Common myeloid progenitor, CD34-positive (primary cell): Measurements from ENCODE around the gene ABCD1.

Experiments
- CTCF ChIA-PET: fragments of 350-600 bp; sonication (Branson Sonifier 250); formaldehyde crosslinking; loops from one replicate; lab custom pipeline; 2021; ENCODE audit warnings: antibody characterized with exemption; lab: Charles Lee
- POLR2A ChIA-PET: fragments of 350-600 bp; sonication (Branson Sonifier 250); formaldehyde crosslinking; loops from one replicate; lab custom pipeline; 2021; ENCODE audit warnings: antibody characterized with exemption; lab: Charles Lee
- DNase-seq, 3 donors: peaks; one replicate each; pipeline versions ENCODE4 v3.0.0 to v3.0.0-alpha.2; 2013
- H3K27ac ChIP-seq, 2 experiments: 1 replicate in 1 of 2; 2 replicates in 1 of 2; pipeline ENCODE4 v1.7.0; 2013; ENCODE audit warnings: inconsistent platforms in 2 of 2, low read length in 2 of 2, mild to moderate bottlenecking in 2 of 2, low read depth in 1 of 2, moderate library complexity in 1 of 2; ENCODE audit not compliant: severe bottlenecking in 2 of 2, insufficient read depth in 1 of 2, poor library complexity in 1 of 2
- H3K27me3 ChIP-seq, 5 experiments: replicated peaks in 2 of 5; 1 replicate in 3 of 5; 2 replicates in 2 of 5; pipeline versions ENCODE4 v1.6.1 to v1.7.0; 2013; ENCODE audit warnings: low read length in 4 of 5, mild to moderate bottlenecking in 2 of 5, moderate library complexity in 2 of 5, inconsistent platforms in 1 of 5; ENCODE audit not compliant: insufficient read depth in 5 of 5, control insufficient read depth in 4 of 5
- H3K36me3 ChIP-seq, 4 experiments: 1 replicate in 2 of 4; 2 replicates in 2 of 4; pipeline versions ENCODE4 v1.6.1 to v1.7.0; 2013; ENCODE audit warnings: low read length in 3 of 4, control low read depth in 1 of 4, mild to moderate bottlenecking in 1 of 4; ENCODE audit not compliant: control insufficient read depth in 4 of 4, insufficient read depth in 4 of 4
- H3K4me1 ChIP-seq, 4 experiments: 1 replicate in 3 of 4; 2 replicates in 1 of 4; pipeline versions ENCODE4 v1.6.1 to v1.7.1; 2013; ENCODE audit warnings: low read length in 3 of 4, mild to moderate bottlenecking in 3 of 4, control low read depth in 1 of 4, inconsistent platforms in 1 of 4, moderate library complexity in 1 of 4; ENCODE audit not compliant: control insufficient read depth in 4 of 4, insufficient read depth in 4 of 4; ENCODE audit errors: control extremely low read depth in 1 of 4
- H3K4me3 ChIP-seq, 7 experiments: 1 replicate in 4 of 7; 2 replicates in 3 of 7; pipeline versions ENCODE4 v1.5.1 to v1.7.0; 2013; ENCODE audit warnings: mild to moderate bottlenecking in 7 of 7, low read length in 6 of 7, moderate library complexity in 6 of 7, inconsistent platforms in 2 of 7, low read depth in 2 of 7, control low read depth in 1 of 7; ENCODE audit not compliant: insufficient read depth in 4 of 7, control insufficient read depth in 1 of 7; ENCODE audit errors: extremely low read depth in 1 of 7
- H3K9me3 ChIP-seq, 5 experiments: 1 replicate in 4 of 5; 2 replicates in 1 of 5; pipeline versions ENCODE4 v1.6.1 to v1.7.1; 2013; ENCODE audit warnings: low read length in 4 of 5, mild to moderate bottlenecking in 2 of 5, inconsistent platforms in 1 of 5, low read depth in 1 of 5, moderate library complexity in 1 of 5; ENCODE audit not compliant: control insufficient read depth in 4 of 5, insufficient read depth in 2 of 5; ENCODE audit errors: control extremely low read depth in 1 of 5
- WGBS: methylation state at CpG from one replicate; pipeline ENCODE4 v1.1.5; 2013; ENCODE audit not compliant: insufficient coverage; 5-methylcytosine and 5-hydroxymethylcytosine counted together

Gene ABCD1

GRCh38 chrX:153686711-153687110 is 37.9 kb upstream of the ABCD1 start:
- WGBS = 69% methylated on average over 6 of the region's 9 CpGs
- H3K27me3 ChIP-seq = peaks cover 0 to 68% (median 0%) of the 10 kb centered on the region in 5 experiments
- H3K36me3 ChIP-seq = no peaks in the 10 kb centered on the region
- peaks cover 0 to 12% (median 0%) of the 10 kb centered on the region in 5 experiments for H3K9me3 ChIP-seq
- H3K4me1 ChIP-seq = peaks cover 0 to 3% (median 0%) of the 10 kb centered on the region in 4 experiments
- no peak for DNase-seq
- ChIA-PET POLR2A (no interaction called here), CTCF (interaction anchor here (1.0 to 1.3 kb wide), 2 partner anchors 15 to 19 kb away, joined by 3 to 5 read pairs; no protein-coding TSS in a partner anchor)
- peak overlapping the region in 1 of 2 experiments; percentile 43 for H3K27ac ChIP-seq
- no peak overlapping the region for H3K4me3 ChIP-seq

- CTCF ChIA-PET = interaction anchor here (1.0 to 1.3 kb wide), 2 partner anchors 16 to 19 kb away, joined by 3 to 5 read pairs; no protein-coding TSS in a partner anchor
- H3K4me3 ChIP-seq = peak within 1 kb of the TSS in 3 of 7 experiments; percentile 19 to 58 (median 43)
These were observed 37.3 kb upstream of the ABCD1 start, which contains the start of gene SLC6A8 for GRCh38 chrX:153687121-153688039. SLC6A8 (plus strand) TSS chrX:153687926; CDS start chrX:153688575, 649 bp downstream.

DNA sequence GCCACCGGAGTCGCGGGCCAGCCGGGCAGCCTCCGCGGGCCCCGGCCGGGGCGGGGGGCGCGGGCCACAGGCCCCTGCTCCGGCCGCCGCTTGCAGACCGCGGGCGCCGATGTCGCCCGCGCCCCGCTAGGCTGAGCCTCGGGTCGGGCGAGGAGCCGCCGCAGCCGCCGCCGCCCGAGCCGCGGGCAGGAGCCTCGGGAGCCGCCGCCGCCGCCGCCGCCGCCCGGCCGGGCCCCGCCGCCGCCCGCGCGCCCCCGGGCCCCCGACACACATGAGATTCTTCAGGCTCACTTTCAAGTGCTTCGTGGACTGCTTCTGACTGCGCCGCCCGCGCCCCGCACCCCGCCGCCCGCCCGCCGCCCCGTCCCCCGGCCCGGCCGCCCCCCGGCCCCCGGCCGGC is 36.6 kb upstream of the ABCD1 start:
- CTCF ChIA-PET = no interaction called here
- no peak overlapping the region for H3K27ac ChIP-seq

More at GRCh38 chrX:153687121-153688039, 37.3 kb upstream of the ABCD1 start, which contains the start of gene SLC6A8:
- 36% methylated on average over 30 of the region's 66 CpGs for WGBS
- POLR2A ChIA-PET = no interaction called here
- peak within 1 kb of the TSS in 1 of 2 experiments; percentile 49 for H3K27ac ChIP-seq
- peaks cover 0 to 3% (median 0%) of the 10 kb centered on the region in 4 experiments for H3K4me1 ChIP-seq
- DNase-seq = peak in 2 of 3 donors; percentile 44 to 56
- H3K9me3 ChIP-seq = peaks cover 0 to 12% (median 0%) of the 10 kb centered on the region in 5 experiments
- no peaks in the 10 kb centered on the region for H3K36me3 ChIP-seq
- peaks cover 0 to 73% (median 0%) of the 10 kb centered on the region in 5 experiments for H3K27me3 ChIP-seq

DNA sequence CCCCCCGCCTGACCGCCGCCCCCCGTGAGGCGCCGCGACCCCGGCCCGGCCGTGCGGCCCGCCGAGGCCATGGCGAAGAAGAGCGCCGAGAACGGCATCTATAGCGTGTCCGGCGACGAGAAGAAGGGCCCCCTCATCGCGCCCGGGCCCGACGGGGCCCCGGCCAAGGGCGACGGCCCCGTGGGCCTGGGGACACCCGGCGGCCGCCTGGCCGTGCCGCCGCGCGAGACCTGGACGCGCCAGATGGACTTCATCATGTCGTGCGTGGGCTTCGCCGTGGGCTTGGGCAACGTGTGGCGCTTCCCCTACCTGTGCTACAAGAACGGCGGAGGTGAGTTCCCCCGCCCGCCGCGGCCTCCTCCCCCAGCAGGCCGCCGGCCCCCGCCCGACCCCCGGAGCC is 36.1 kb upstream of the ABCD1 start:
- peak overlapping the region in 1 of 2 experiments; percentile 49 for H3K27ac ChIP-seq
- peaks cover 0 to 68% (median 0%) of the 10 kb centered on the region in 5 experiments for H3K27me3 ChIP-seq
- POLR2A ChIA-PET = no interaction called here
- peaks cover 0 to 9% (median 0%) of the 10 kb centered on the region in 5 experiments for H3K9me3 ChIP-seq
- no peaks in the 10 kb centered on the region for H3K36me3 ChIP-seq
- H3K4me1 ChIP-seq = peaks cover 0 to 3% (median 0%) of the 10 kb centered on the region in 4 experiments
- H3K4me3 ChIP-seq = peak overlapping the region in 2 of 7 experiments; percentile 40 to 54
- CTCF ChIA-PET = no interaction called here
- no peak for DNase-seq
- 40% methylated on average over 40 of the region's 57 CpGs for WGBS

More for the DNA sequence above, 36.6 kb upstream of the ABCD1 start:
- H3K4me1 ChIP-seq = peaks cover 0 to 3% (median 0%) of the 10 kb centered on the region in 4 experiments
- no peak for DNase-seq
- POLR2A ChIA-PET = no interaction called here
- peaks cover 0 to 71% (median 0%) of the 10 kb centered on the region in 5 experiments for H3K27me3 ChIP-seq
- 34% methylated on average over 42 of the region's 69 CpGs for WGBS
- H3K4me3 ChIP-seq = no peak overlapping the region
- peaks cover 0 to 12% (median 0%) of the 10 kb centered on the region in 5 experiments for H3K9me3 ChIP-seq
- no peaks in the 10 kb centered on the region for H3K36me3 ChIP-seq

DNA sequence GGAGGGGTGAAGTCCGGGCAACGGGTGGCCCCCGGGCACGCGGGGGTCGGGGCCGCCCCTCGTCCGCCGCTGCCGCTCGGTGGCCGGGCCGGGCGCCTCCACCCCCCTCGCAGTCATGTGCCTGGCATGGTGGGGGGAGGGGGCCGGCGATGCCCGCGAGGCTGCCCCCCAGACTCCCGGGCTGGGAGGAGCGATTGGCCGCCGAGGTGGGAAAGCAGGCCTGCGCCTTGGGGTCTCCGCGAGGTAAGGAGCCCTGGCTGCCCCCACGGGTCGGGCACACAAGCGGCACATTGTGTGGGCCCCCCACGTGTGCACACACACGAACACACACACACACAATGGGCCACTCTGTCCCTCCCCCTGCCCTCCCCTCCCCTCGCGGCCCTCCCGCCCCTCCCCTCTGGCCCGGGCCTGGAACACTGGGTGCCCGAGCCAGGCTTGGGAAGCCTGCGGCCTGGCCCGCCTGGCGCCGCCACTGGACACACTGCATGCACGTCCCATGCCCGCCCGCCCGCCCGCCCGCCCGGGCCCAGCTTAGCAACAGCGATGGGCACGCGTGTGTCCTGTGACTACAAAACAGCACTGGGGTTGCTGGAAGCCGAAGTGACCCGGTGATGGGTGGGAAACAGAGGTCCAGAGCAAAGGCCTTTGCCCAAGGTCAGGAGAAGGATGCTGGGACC is 35.6 kb upstream of the ABCD1 start:
- peaks cover 0 to 5% (median 0%) of the 10 kb centered on the region in 5 experiments for H3K9me3 ChIP-seq
- H3K36me3 ChIP-seq = no peaks in the 10 kb centered on the region
- ChIA-PET POLR2A (no interaction called here), CTCF (no interaction called here)
- DNase-seq = no peak
- no peak overlapping the region for H3K27ac ChIP-seq
- H3K27me3 ChIP-seq = peaks cover 0 to 62% (median 0%) of the 10 kb centered on the region in 5 experiments
- no peak overlapping the region for H3K4me3 ChIP-seq
- WGBS = 47% methylated on average over 38 of the region's 53 CpGs
- H3K4me1 ChIP-seq = peaks cover 0 to 3% (median 0%) of the 10 kb centered on the region in 4 experiments

GRCh38 chrX:153689654-153690465 is 34.8 kb upstream of the ABCD1 start:
- Histone ChIP-seq H3K36me3 (no peaks in the 10 kb centered on the region), H3K27me3 (peaks cover 0 to 55% (median 0%) of the 10 kb centered on the region in 5 experiments), H3K4me1 (peaks cover 0 to 3% (median 0%) of the 10 kb centered on the region in 4 experiments), H3K4me3 (no peak overlapping the region), H3K27ac (no peak overlapping the region), H3K9me3 (no peaks in the 10 kb centered on the region)
- DNase-seq = peak in 1 of 3 donors; percentile 17
- ChIA-PET CTCF (no interaction called here), POLR2A (no interaction called here)
- WGBS = 88% methylated on average over 18 of the region's 19 CpGs
